ENCODE results near the gene ST8SIA2. TPM values are rescaled to one million over a fixed set of nuclear protein-coding genes. Genes with fewer than 3 reads are reported as not detected.
A peak's percentile ranks its signal among the peaks of the same experiment; 100 is the strongest.

Gene ST8SIA2
- total and polyA plus RNA-seq, 8 donors: 1.1 TPM; not detected in 7

DNA sequence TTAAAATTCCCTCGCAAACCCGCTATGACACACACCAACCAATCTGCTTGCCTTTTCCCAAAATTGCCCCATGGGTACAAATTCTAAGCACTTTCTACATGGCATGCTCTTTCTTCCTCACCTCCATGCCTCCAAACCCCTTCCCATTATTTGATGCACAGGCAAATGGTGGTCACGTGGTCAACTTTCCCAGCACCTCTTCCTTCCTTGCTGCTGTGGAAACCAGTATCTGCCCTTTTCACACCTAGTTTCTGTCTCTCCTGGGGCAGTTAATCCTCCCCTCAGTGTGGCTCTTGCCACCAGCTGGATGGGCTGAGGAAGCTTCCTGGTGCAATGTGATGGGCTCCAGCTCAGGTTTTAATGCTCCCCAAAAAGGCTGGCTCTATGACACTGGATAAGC lies 38.4 kb upstream of the ST8SIA2 start:
- Histone ChIP-seq H3K27ac (no peak overlapping the region), H3K9me3 (no peaks in the 10 kb centered on the region), H3K4me1 (no peaks in the 10 kb centered on the region), H3K27me3 (no peaks in the 10 kb centered on the region), H3K36me3 (no peaks in the 10 kb centered on the region), H3K4me3 (no peak overlapping the region)
- DNase-seq: no peak
- 85 to 96% (median 91%) methylated on average over 3 of the region's 3 CpGs for WGBS, 5 donors
- intact Hi-C loops (cut with DNase I; ENCODE audit: low total_unique reads): no loop called here
- no peak for TF ChIP-seq POLR2A (IDR thresholded peaks at IDR 0.05)
- no peak for TF ChIP-seq CTCF (IDR thresholded peaks at IDR 0.05)
- no peak for TF ChIP-seq EP300 (IDR thresholded peaks at IDR 0.05)
- no peak for TF ChIP-seq POLR2AphosphoS5 (IDR thresholded peaks at IDR 0.05)

DNA sequence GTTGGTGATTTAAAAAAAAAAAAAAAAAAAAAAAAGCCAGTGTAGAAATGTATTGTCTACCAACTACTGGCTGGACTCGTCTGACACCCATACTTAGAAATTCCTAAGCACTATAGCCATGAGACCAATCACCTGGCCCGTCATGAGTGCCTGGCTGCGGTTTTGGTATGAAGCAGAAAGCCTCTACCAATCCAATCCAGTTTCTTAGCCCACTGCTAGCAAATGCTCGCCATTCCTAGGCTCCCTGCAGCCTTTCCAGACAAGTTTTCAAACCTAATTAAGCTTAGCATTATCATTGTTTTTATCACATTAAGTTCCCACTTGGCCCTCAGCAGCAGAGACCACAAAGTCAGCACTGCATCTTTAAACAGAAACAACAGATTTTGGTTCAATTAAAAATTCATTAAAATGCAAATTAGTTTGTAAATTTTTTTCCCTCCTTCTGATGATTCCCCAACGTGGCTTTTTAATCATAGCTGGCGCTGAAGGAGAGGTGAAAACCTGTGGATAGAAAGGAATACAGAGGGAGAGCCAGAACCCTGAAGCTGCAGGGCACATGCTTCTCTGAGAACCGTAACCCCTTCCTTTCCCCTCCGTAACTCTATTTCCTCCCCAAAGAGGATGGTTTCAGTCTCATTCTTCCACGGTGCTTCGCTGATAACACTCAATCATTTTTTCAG lies 32.2 kb upstream of the ST8SIA2 start:
- Histone ChIP-seq H3K36me3 (no peaks in the 10 kb centered on the region), H3K4me3 (no peak overlapping the region), H3K4me1 (peaks cover 0 to 10% (median 0%) of the 10 kb centered on the region in 4 donors), H3K9me3 (peaks cover 0 to 1% (median under 1%) of the 10 kb centered on the region in 4 donors), H3K27me3 (peaks cover 0 to 5% (median 0%) of the 10 kb centered on the region in 3 donors), H3K27ac (no peak overlapping the region)
- no peak for DNase-seq
- 61 to 70% (median 67%) methylated on average over 10 of the region's 10 CpGs for WGBS, 5 donors
- no peak for TF ChIP-seq POLR2A (IDR thresholded peaks at IDR 0.05)
- TF ChIP-seq EP300 (IDR thresholded peaks at IDR 0.05): no peak
- TF ChIP-seq CTCF (IDR thresholded peaks at IDR 0.05): no peak
- TF ChIP-seq POLR2AphosphoS5 (IDR thresholded peaks at IDR 0.05): no peak
- intact Hi-C loops (cut with DNase I; ENCODE audit: low total_unique reads): no loop called here

DNA sequence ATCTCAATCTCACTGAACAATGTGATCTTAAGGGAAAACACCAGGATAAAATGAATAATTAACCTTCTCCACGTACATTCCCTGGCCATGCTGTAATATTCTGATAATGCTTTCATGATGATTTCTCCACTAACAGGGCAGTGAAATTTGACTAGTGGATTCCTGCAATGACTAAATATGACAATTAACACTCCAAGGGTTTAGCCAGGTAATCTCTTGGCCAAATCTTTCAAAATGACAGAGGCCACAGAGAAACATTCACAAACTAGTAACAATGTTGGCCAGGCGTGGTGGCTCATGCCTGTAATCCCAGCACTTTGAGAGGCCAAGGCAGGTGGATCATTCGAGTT lies 31.7 kb upstream of the ST8SIA2 start:
- TF ChIP-seq POLR2AphosphoS5 (IDR thresholded peaks at IDR 0.05) (no peak), POLR2A (IDR thresholded peaks at IDR 0.05) (no peak)
- Histone ChIP-seq H3K27ac (no peak overlapping the region), H3K4me3 (no peak overlapping the region), H3K36me3 (no peaks in the 10 kb centered on the region), H3K9me3 (peaks cover 0 to 6% (median 3%) of the 10 kb centered on the region in 4 donors), H3K4me1 (peaks cover 0 to 10% (median 0%) of the 10 kb centered on the region in 4 donors), H3K27me3 (peaks cover 0 to 5% (median 0%) of the 10 kb centered on the region in 3 donors)
- intact Hi-C loops (cut with DNase I; ENCODE audit: low total_unique reads): no loop called here
- 61 to 73% (median 65%) methylated on average over 3 of the region's 3 CpGs for WGBS, 5 donors
- DNase-seq: no peak

DNA sequence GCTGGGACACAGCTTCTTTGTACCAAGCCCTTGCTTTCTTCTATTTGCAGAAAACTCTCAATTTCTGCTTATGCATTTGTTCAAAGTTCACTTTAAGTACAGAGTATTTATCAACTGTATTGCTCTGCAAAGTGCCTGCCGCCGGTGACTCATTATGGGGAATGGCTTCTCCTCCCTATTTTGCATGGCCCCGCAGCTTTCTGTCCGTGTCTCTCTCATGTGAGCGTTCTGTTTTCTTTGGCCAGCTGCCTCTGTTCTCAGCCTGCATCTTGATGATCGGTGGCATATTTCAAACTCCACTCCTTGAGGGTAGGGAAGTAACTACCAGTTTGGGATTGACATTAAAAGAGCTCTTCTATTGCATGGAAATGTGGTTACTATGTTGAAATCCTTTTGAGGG lies 28.6 kb upstream of the ST8SIA2 start:
- Histone ChIP-seq H3K9me3 (peaks cover 0 to 8% (median 3%) of the 10 kb centered on the region in 4 donors), H3K4me3 (no peak overlapping the region), H3K27me3 (peaks cover 0 to 5% (median 0%) of the 10 kb centered on the region in 3 donors), H3K4me1 (peaks cover 0 to 10% (median 0%) of the 10 kb centered on the region in 4 donors), H3K27ac (no peak overlapping the region), H3K36me3 (no peaks in the 10 kb centered on the region)
- intact Hi-C loops (cut with DNase I; ENCODE audit: low total_unique reads): no loop called here
- whole genome bisulfite sequencing, 5 donors: 12 to 35% (median 22%) methylated on average over 6 of the region's 6 CpGs
- no peak for TF ChIP-seq EP300 (IDR thresholded peaks at IDR 0.05)
- no peak for TF ChIP-seq POLR2A (IDR thresholded peaks at IDR 0.05)
- no peak for TF ChIP-seq CTCF (IDR thresholded peaks at IDR 0.05)
- TF ChIP-seq POLR2AphosphoS5 (IDR thresholded peaks at IDR 0.05): no peak
- peak; percentile 49 to 66 for DNase-seq

DNA sequence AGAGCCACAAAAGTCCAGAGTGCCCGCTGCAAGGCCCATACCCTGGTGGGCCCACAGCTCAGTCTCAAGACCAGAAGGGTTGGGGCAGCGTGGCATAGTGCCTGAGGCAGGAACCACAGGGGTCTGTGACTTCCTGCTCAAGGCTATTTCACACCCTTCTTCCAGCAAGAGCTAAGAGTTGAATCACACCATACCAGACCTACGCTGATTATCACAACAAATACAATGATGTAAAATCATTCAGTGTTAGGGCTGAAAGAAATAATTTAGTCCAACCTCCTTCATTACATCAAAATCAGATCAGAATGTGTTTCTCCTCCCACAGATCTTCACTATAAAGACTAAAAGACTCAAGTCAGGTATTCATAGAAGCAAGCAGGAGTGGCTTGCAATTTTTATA lies 27.8 kb upstream of the ST8SIA2 start:
- Histone ChIP-seq H3K9me3 (peaks cover 0 to 8% (median 3%) of the 10 kb centered on the region in 4 donors), H3K27me3 (peaks cover 0 to 5% (median 0%) of the 10 kb centered on the region in 3 donors), H3K4me3 (no peak overlapping the region), H3K36me3 (no peaks in the 10 kb centered on the region), H3K4me1 (peaks cover 0 to 10% (median 0%) of the 10 kb centered on the region in 4 donors), H3K27ac (no peak overlapping the region)
- intact Hi-C loops (cut with DNase I; ENCODE audit: low total_unique reads): no loop called here
- no peak for DNase-seq
- TF ChIP-seq POLR2AphosphoS5 (IDR thresholded peaks at IDR 0.05): no peak
- no peak for TF ChIP-seq POLR2A (IDR thresholded peaks at IDR 0.05)
- no peak for TF ChIP-seq CTCF (IDR thresholded peaks at IDR 0.05)
- TF ChIP-seq EP300 (IDR thresholded peaks at IDR 0.05): no peak
- 61 to 89% (median 70%) methylated on average over 3 of the region's 3 CpGs for WGBS, 5 donors
